HepG2 (cell line): ENCODE results near the gene TNS1. TPM values are rescaled to one million over a fixed set of nuclear protein-coding genes. Genes with fewer than 3 reads are reported as not detected.

Experiments used
- AHDC1 ChIP-seq: sonication (generic); formaldehyde crosslinking; IDR thresholded peaks from 2 replicates; pipeline ENCODE4 v1.5.1; 2020; ENCODE audit warnings: mild to moderate bottlenecking, missing genetic modification reagents, borderline replicate concordance
- CENPT ChIP-seq: sonication (generic); formaldehyde crosslinking; IDR thresholded peaks from 2 replicates; pipeline ENCODE4 v1.8.0; 2022; ENCODE audit warnings: low read depth, mild to moderate bottlenecking, moderate library complexity, missing genetic modification reagents
- ELK4 ChIP-seq: sonication (generic); formaldehyde crosslinking; IDR thresholded peaks from 2 replicates; pipeline ENCODE4 v1.9.0; 2021; ENCODE audit warnings: missing genetic modification reagents, borderline replicate concordance
- EP300 ChIP-seq, 3 experiments: sonication (generic) in 1 of 3; formaldehyde crosslinking in 1 of 3; IDR thresholded peaks; 2 replicates each; pipeline versions ENCODE4 v1.5.1 to v1.6.1; 2011 to 2020; ENCODE audit warnings: low read depth in 2 of 3, low read length in 2 of 3, borderline replicate concordance in 1 of 3, improper control_type of control experiment in 1 of 3, mild to moderate bottlenecking in 1 of 3, missing genetic modification reagents in 1 of 3, moderate library complexity in 1 of 3
- FOXK2 ChIP-seq: fragments of 450-650 bp; IDR thresholded peaks from 2 replicates; pipeline ENCODE4 v1.6.1; 2016
- HDAC1 ChIP-seq: sonication (generic); formaldehyde crosslinking; IDR thresholded peaks from 2 replicates; pipeline ENCODE4 v1.5.1; 2020; ENCODE audit warnings: mild to moderate bottlenecking, missing genetic modification reagents
- HMGA1 ChIP-seq: sonication (generic); formaldehyde crosslinking; conservative IDR thresholded peaks from 2 replicates; pipeline ENCODE4 v1.4.0; 2020; ENCODE audit warnings: missing genetic modification reagents
- HNF1A ChIP-seq, 2 experiments: sonication (generic) in 1 of 2; formaldehyde crosslinking in 1 of 2; IDR thresholded peaks; 2 replicates each; pipeline versions ENCODE4 v1.4.0 to v1.6.1; 2016 to 2020; ENCODE audit warnings: borderline replicate concordance in 1 of 2, low read depth in 1 of 2, mild to moderate bottlenecking in 1 of 2, missing genetic modification reagents in 1 of 2
- HNRNPL ChIP-seq: fragments of 200-400 bp; formaldehyde crosslinking; IDR thresholded peaks from 2 replicates; pipeline ENCODE4 v1.6.1; 2017; ENCODE audit warnings: mild to moderate bottlenecking, low read depth, low read length
- HOXD1 ChIP-seq: sonication (generic); formaldehyde crosslinking; IDR thresholded peaks from 2 replicates; pipeline ENCODE4 v1.5.0; 2020; ENCODE audit warnings: missing genetic modification reagents
- KLF11 ChIP-seq: IDR thresholded peaks from 2 replicates; pipeline ENCODE4 v1.6.1; 2016; ENCODE audit warnings: missing compliant biosample characterization
- MAX ChIP-seq: IDR thresholded peaks from 2 replicates; pipeline ENCODE4 v1.6.1; 2012; ENCODE audit warnings: inconsistent platforms
- MIER3 ChIP-seq: IDR thresholded peaks from 2 replicates; pipeline ENCODE4 v1.6.1; 2016; ENCODE audit warnings: missing compliant biosample characterization, borderline replicate concordance
- NCOA2 ChIP-seq: sonication (generic); formaldehyde crosslinking; IDR thresholded peaks from 2 replicates; pipeline ENCODE4 v1.8.0; 2022; ENCODE audit warnings: inconsistent platforms
- NCOA5 ChIP-seq: sonication (generic); formaldehyde crosslinking; IDR thresholded peaks from 2 replicates; pipeline ENCODE4 v1.4.0; 2020; ENCODE audit warnings: missing genetic modification reagents
- PHF5A ChIP-seq: IDR thresholded peaks from one replicate; pipeline ENCODE4 v1.6.1; 2018; ENCODE audit warnings: low read depth, missing genetic modification reagents; ENCODE audit not compliant: unreplicated experiment
- ZBTB21 ChIP-seq: sonication (generic); formaldehyde crosslinking; IDR thresholded peaks from 2 replicates; pipeline ENCODE4 v1.4.0; 2020; ENCODE audit warnings: missing genetic modification reagents
- ZNF777 ChIP-seq: sonication (generic); formaldehyde crosslinking; IDR thresholded peaks from 2 replicates; pipeline ENCODE4 v1.4.0; 2020; ENCODE audit warnings: missing genetic modification reagents
- ZSCAN12 ChIP-seq: sonication (generic); formaldehyde crosslinking; IDR thresholded peaks from 2 replicates; pipeline ENCODE4 v1.9.0; 2021; ENCODE audit warnings: mild to moderate bottlenecking, missing genetic modification reagents
- polyA plus RNA-seq, 8 experiments: library from polyadenylated mRNA; depleted of rRNA in 3 of 8; stranded (reverse) in 7 of 8; unstranded in 1 of 8; fragments of >200 nt; fragmentation: Illumina TruSeq in 4 of 8; extraction: Trizol in 4 of 8; gene quantifications; 2 replicates each; pipeline versions ENCODE4 v1.2.1 to v1.2.3, GENCODE V29; 2011 to 2016; ENCODE audit warnings: low read depth in 4 of 8, missing spikeins in 1 of 8, mixed read lengths in 1 of 8; ENCODE audit not compliant: insufficient read depth in 1 of 8
- total RNA-seq, 5 experiments: library from RNA; depleted of rRNA; stranded (reverse); fragments of >200 nt; fragmentation: Illumina TruSeq; extraction: Trizol; gene quantifications; 2 replicates each; pipeline ENCODE4 v1.2.3, GENCODE V29; 2016; ENCODE audit warnings: low read depth in 1 of 5

TNS1 gene
- total and polyA plus RNA-seq, 2 of the 13 experiments (the other 11 are each of a cell fraction or from before 2014, with no cell fraction given) = 1.9 to 118 TPM

- TF ChIP-seq HOXD1 (CRISPR knock-in tag) (0 out of 2 replicates have a peak, but pooled peaks have one; percentile 33), HDAC1 (CRISPR knock-in tag) (peak; percentile 80), AHDC1 (peak; percentile 55), ZBTB21 (CRISPR knock-in tag) (no peak), ZSCAN12 (no peak), HNF1A (IDR thresholded peaks at IDR 0.05; ENCODE audit: low read depth) (no peak), HNF1A (CRISPR knock-in tag; IDR thresholded peaks at IDR 0.05; ENCODE audit: borderline replicate concordance) (no peak), ZNF777 (CRISPR knock-in tag) (peak; percentile 85), ELK4 (CRISPR knock-in tag) (no peak), EP300 (IDR thresholded peaks at IDR 0.05; ENCODE audit: low read depth in 2 of 2, low read length in 2 of 2) (peak in 1 of 2 experiments; percentile 26; a peak in 1 of 4 replicates), EP300 (CRISPR knock-in tag; IDR thresholded peaks at IDR 0.05; ENCODE audit: borderline replicate concordance) (no peak), PHF5A (CRISPR knock-in tag) (peak; percentile 59), MIER3 (CRISPR knock-in tag) (peak; percentile 54; the same call in 1 of the 2 replicates), KLF11 (CRISPR knock-in tag) (0 out of 2 replicates have a peak, but pooled peaks have one; percentile 43), HNRNPL (no peak), CENPT (no peak), NCOA5 (CRISPR knock-in tag) (no peak), HMGA1 (CRISPR knock-in tag) (no peak), MAX (peak; percentile 59; the same call in 1 of the 2 replicates), NCOA2 (peak; percentile 67; the same call in 1 of the 2 replicates), FOXK2 (no peak)
Observed at GRCh38 chr2:217790195-217790594, 212.6 kb downstream of the TNS1 start (continued).
